CD4-positive, alpha-beta T cell (primary cell): Measurements from ENCODE around the gene RIPOR3. TPM values are rescaled to one million over a fixed set of nuclear protein-coding genes. Genes with fewer than 3 reads are reported as not detected.
A peak's percentile ranks its signal among the peaks of the same experiment; 100 is the strongest.

ENCODE experiments used
- ATAC-seq: fragments of 200-7000 bp; cut with Tn5 transposase; one replicate; pipeline ENCODE4 v1.10.0; 2022; ENCODE audit warnings: mild to moderate bottlenecking; ENCODE audit not compliant: poor library complexity
- CTCF ChIA-PET: fragments of 350-600 bp; sonication (Branson Sonifier 250); formaldehyde crosslinking; loops from one replicate; lab custom pipeline; 2021; ENCODE audit warnings: antibody characterized with exemption, inconsistent platforms; lab: Charles Lee
- POLR2A ChIA-PET: fragments of 350-600 bp; sonication (Branson Sonifier 250); formaldehyde crosslinking; loops from one replicate; lab custom pipeline; 2021; ENCODE audit warnings: antibody characterized with exemption, inconsistent platforms; lab: Charles Lee
- DNase-seq, 14 experiments: peaks; one replicate each; pipeline ENCODE4 v3.0.0-alpha.2; 2013 to 2020; ENCODE audit warnings: mixed read lengths in 2 of 14
- H3K27ac ChIP-seq, 2 donors: one replicate each; pipeline versions ENCODE4 v1.5.1 to v1.7.0; 2013; ENCODE audit warnings: low read length in 2 of 2, low read depth in 1 of 2, mild to moderate bottlenecking in 1 of 2
- H3K27me3 ChIP-seq, 2 experiments: 1 replicate in 1 of 2; 2 replicates in 1 of 2; pipeline versions ENCODE4 v1.6.1 to v1.7.0; 2013; ENCODE audit warnings: low read length in 2 of 2, control low read depth in 1 of 2, mild to moderate bottlenecking in 1 of 2, moderate library complexity in 1 of 2; ENCODE audit not compliant: insufficient read depth in 2 of 2, control insufficient read depth in 1 of 2
- H3K36me3 ChIP-seq: one replicate; pipeline ENCODE4 v1.6.1; 2013; ENCODE audit warnings: low read length, control low read depth; ENCODE audit not compliant: insufficient read depth
- H3K4me1 ChIP-seq: one replicate; pipeline ENCODE4 v1.6.1; 2013; ENCODE audit warnings: low read length, control low read depth; ENCODE audit not compliant: insufficient read depth
- H3K4me3 ChIP-seq: one replicate; pipeline ENCODE4 v1.5.1; 2013; ENCODE audit warnings: mild to moderate bottlenecking, low read length, moderate library complexity
- H3K9me3 ChIP-seq, 2 experiments: 1 replicate in 1 of 2; 2 replicates in 1 of 2; pipeline versions ENCODE4 v1.6.1 to v1.7.0; 2013; ENCODE audit warnings: low read length in 2 of 2, mild to moderate bottlenecking in 2 of 2, control low read depth in 1 of 2, moderate library complexity in 1 of 2; ENCODE audit not compliant: control insufficient read depth in 1 of 2, insufficient read depth in 1 of 2
- H3K27ac Mint-ChIP-seq: one replicate; pipeline ENCODE4 v1.8.0; 2020; ENCODE audit warnings: mixed read lengths
- H3K27me3 Mint-ChIP-seq: one replicate; pipeline ENCODE4 v1.8.0; 2021; ENCODE audit warnings: mixed read lengths
- H3K36me3 Mint-ChIP-seq: one replicate; pipeline ENCODE4 v1.8.0; 2021; ENCODE audit warnings: low read depth, mixed read lengths
- H3K4me1 Mint-ChIP-seq: one replicate; pipeline ENCODE4 v1.8.0; 2021; ENCODE audit warnings: low read depth, mixed read lengths
- H3K4me3 Mint-ChIP-seq: one replicate; pipeline ENCODE4 v1.8.0; 2020; ENCODE audit warnings: mild to moderate bottlenecking, mixed read lengths
- H3K9me3 Mint-ChIP-seq: one replicate; pipeline ENCODE4 v1.8.0; 2020; ENCODE audit warnings: mixed read lengths
- CTCF ChIP-seq: fragments of 200-600 bp; IDR thresholded peaks from one replicate; pipeline ENCODE4 v1.8.0; 2022; ENCODE audit warnings: antibody characterized with exemption, mild to moderate bottlenecking
- intact Hi-C, 2 experiments: fragments of 100-400 bp; cut with DNase I in 1 of 2; cut with micrococcal nuclease in 1 of 2; formaldehyde crosslinking; loops; one replicate each; pipeline versions ENCODE4 v1.15.1 to v1.9.0; 2023 to 2025; cut with DNase I, micrococcal nuclease
- total RNA-seq, 174 experiments: library from RNA in 2 of 174; stranded (reverse) in 2 of 174; gene quantifications; one replicate each; pipeline ENCODE4 v1.2.3 and lab custom pipeline; 2021 to 2026

Gene RIPOR3
- total RNA-seq, 2 experiments from 2014 or later, result not detected

GRCh38 chr20:50585678-50586077 lies 105.7 kb downstream of the RIPOR3 start:
- peak overlapping the region; percentile 33 for H3K27ac Mint-ChIP-seq
- H3K27me3 ChIP-seq, result no peaks in the 10 kb centered on the region
- H3K4me1 ChIP-seq, result peaks cover 4% of the 10 kb centered on the region
- no peaks in the 10 kb centered on the region for H3K9me3 Mint-ChIP-seq
- no peaks in the 10 kb centered on the region for H3K9me3 ChIP-seq
- TF ChIP-seq CTCF, result no peak
- H3K27me3 Mint-ChIP-seq, result no peaks in the 10 kb centered on the region
- no peak for ATAC-seq
- H3K36me3 Mint-ChIP-seq, result peaks cover 72% of the 10 kb centered on the region
- ChIA-PET POLR2A (no interaction called here), CTCF (no interaction called here)
- no peak overlapping the region for H3K4me3 ChIP-seq
- H3K36me3 ChIP-seq, result peaks cover 65% of the 10 kb centered on the region
- H3K27ac ChIP-seq, result no peak overlapping the region
- no peak overlapping the region for H3K4me3 Mint-ChIP-seq
- no peak for DNase-seq
- H3K4me1 Mint-ChIP-seq, result peaks cover 6% of the 10 kb centered on the region
- intact Hi-C loops, result no loop called here

GRCh38 chr20:50585214-50585613 lies 106.1 kb downstream of the RIPOR3 start:
- H3K9me3 ChIP-seq, result no peaks in the 10 kb centered on the region
- H3K27me3 ChIP-seq, result no peaks in the 10 kb centered on the region
- no peak overlapping the region for H3K27ac ChIP-seq
- no peaks in the 10 kb centered on the region for H3K9me3 Mint-ChIP-seq
- CTCF ChIA-PET, result interaction anchor here (1.2 kb wide), 1 partner anchor 8 kb away, joined by 4 read pairs; no protein-coding TSS in a partner anchor
- ATAC-seq (no peak), DNase-seq (no peak)
- TF ChIP-seq CTCF, result no peak
- H3K4me3 Mint-ChIP-seq, result no peak overlapping the region
- no peak overlapping the region for H3K27ac Mint-ChIP-seq
- POLR2A ChIA-PET, result no interaction called here
- H3K4me3 ChIP-seq, result no peak overlapping the region
- H3K27me3 Mint-ChIP-seq, result no peaks in the 10 kb centered on the region
- H3K4me1 ChIP-seq, result peaks cover 4% of the 10 kb centered on the region
- H3K36me3 ChIP-seq, result peaks cover 69% of the 10 kb centered on the region
- intact Hi-C loops, result no loop called here
- H3K36me3 Mint-ChIP-seq, result peaks cover 76% of the 10 kb centered on the region
- peaks cover 6% of the 10 kb centered on the region for H3K4me1 Mint-ChIP-seq

- no peaks in the 10 kb centered on the region for H3K9me3 Mint-ChIP-seq
- ChIA-PET CTCF (interaction anchor here (1.2 kb wide), 1 partner anchor 8 kb away, joined by 4 read pairs; no protein-coding TSS in a partner anchor), POLR2A (no interaction called here)
These were observed 106.7 kb downstream of the RIPOR3 start for GRCh38 chr20:50584687-50585086.

More at GRCh38 chr20:50584687-50585086, 106.7 kb downstream of the RIPOR3 start:
- Histone ChIP-seq H3K36me3 (peaks cover 75% of the 10 kb centered on the region), H3K27ac (no peak overlapping the region), H3K9me3 (no peaks in the 10 kb centered on the region), H3K27me3 (no peaks in the 10 kb centered on the region), H3K4me1 (peaks cover 4% of the 10 kb centered on the region), H3K4me3 (no peak overlapping the region)
- Mint-ChIP-seq H3K4me1 (peaks cover 6% of the 10 kb centered on the region), H3K4me3 (no peak overlapping the region), H3K27ac (no peak overlapping the region), H3K27me3 (no peaks in the 10 kb centered on the region), H3K36me3 (peaks cover 81% of the 10 kb centered on the region)
- DNase-seq (no peak), ATAC-seq (no peak)
- no peak for TF ChIP-seq CTCF
- intact Hi-C loops, result no loop called here
